WTC11 (cell line): ENCODE results near the gene SMC1B. TPM values are rescaled to one million over a fixed set of nuclear protein-coding genes. Genes with fewer than 3 reads are reported as not detected.
A peak's percentile ranks its signal among the peaks of the same experiment; 100 is the strongest.

ENCODE experiments used
- ATAC-seq: fragments of 200-7000 bp; cut with Tn5 transposase; 2 replicates; pipeline ENCODE4 v1.10.0; 2021; ENCODE audit warnings: mild to moderate bottlenecking, moderate library complexity
- CTCF ChIA-PET: fragments of 300-600 bp; sonication (Branson Sonifier 250); formaldehyde crosslinking; loops from one replicate; lab custom pipeline; 2021; ENCODE audit warnings: antibody characterized with exemption; lab: Charles Lee
- POLR2A ChIA-PET: fragments of 350-600 bp; sonication (Branson Sonifier 250); formaldehyde crosslinking; loops from one replicate; lab custom pipeline; 2021; ENCODE audit warnings: antibody characterized with exemption; lab: Charles Lee
- DNase-seq: peaks from one replicate; pipeline ENCODE4 v3.0.0; 2021; ENCODE audit warnings: low spot score
- H3K27ac Mint-ChIP-seq: 2 replicates; pipeline ENCODE4 v1.8.0; 2021; ENCODE audit warnings: mixed read lengths
- H3K27me3 Mint-ChIP-seq: 2 replicates; pipeline ENCODE4 v1.8.0; 2021; ENCODE audit warnings: low read depth, mild to moderate bottlenecking, moderate library complexity, mixed read lengths
- H3K36me3 Mint-ChIP-seq: 2 replicates; pipeline ENCODE4 v1.8.0; 2021; ENCODE audit warnings: mixed read lengths
- H3K4me1 Mint-ChIP-seq: 2 replicates; pipeline ENCODE4 v1.8.0; 2022; ENCODE audit warnings: mixed read lengths
- H3K4me3 Mint-ChIP-seq: 2 replicates; pipeline ENCODE4 v1.8.0; 2021; ENCODE audit warnings: mild to moderate bottlenecking, moderate library complexity, mixed read lengths
- H3K9me3 Mint-ChIP-seq: 2 replicates; pipeline ENCODE4 v1.8.0; 2021; ENCODE audit warnings: mixed read lengths
- CBFB ChIP-seq: sonication (generic); formaldehyde crosslinking; IDR thresholded peaks from 2 replicates; pipeline ENCODE4 v1.8.1; 2022; ENCODE audit warnings: mild to moderate bottlenecking, low read depth, missing genetic modification reagents
- ELF4 ChIP-seq: sonication (generic); formaldehyde crosslinking; IDR thresholded peaks from 2 replicates; pipeline ENCODE4 v1.8.1; 2022; ENCODE audit warnings: low read depth, mild to moderate bottlenecking, moderate library complexity, missing genetic modification reagents
- ETV6 ChIP-seq: sonication (generic); formaldehyde crosslinking; IDR thresholded peaks from 2 replicates; pipeline ENCODE4 v1.8.1; 2022; ENCODE audit warnings: mild to moderate bottlenecking, missing genetic modification reagents
- GABPB1 ChIP-seq: sonication (generic); formaldehyde crosslinking; IDR thresholded peaks from 2 replicates; pipeline ENCODE4 v1.8.1; 2023; ENCODE audit warnings: mild to moderate bottlenecking, missing genetic modification reagents
- TEAD4 ChIP-seq: sonication (generic); formaldehyde crosslinking; IDR thresholded peaks from 2 replicates; pipeline ENCODE4 v1.8.0; 2022; ENCODE audit warnings: mild to moderate bottlenecking, missing genetic modification reagents
- ZNF396 ChIP-seq: fragments of 250-450 bp; sonication (Bioruptor Pico); IDR thresholded peaks from 2 replicates; pipeline ENCODE4 v1.8.0; 2021; ENCODE audit warnings: mild to moderate bottlenecking, moderate library complexity, borderline replicate concordance
- total RNA-seq: library from RNA; stranded (reverse); gene quantifications from 3 replicates; pipeline ENCODE4 v1.2.3, GENCODE V29; 2021
- TF ChIP-seq, protein P1 (sequence below): sonication (generic); formaldehyde crosslinking; IDR thresholded peaks from 2 replicates; pipeline ENCODE4 v1.8.0; 2022; ENCODE audit warnings: mild to moderate bottlenecking, missing genetic modification reagents
- TF ChIP-seq, protein P2 (sequence below): sonication (generic); formaldehyde crosslinking; IDR thresholded peaks from 2 replicates; pipeline ENCODE4 v1.8.1; 2022; ENCODE audit warnings: mild to moderate bottlenecking, missing genetic modification reagents, moderate library complexity, borderline replicate concordance
- TF ChIP-seq, protein P3 (sequence below): sonication (generic); formaldehyde crosslinking; IDR thresholded peaks from 2 replicates; pipeline ENCODE4 v1.8.1; 2022; ENCODE audit warnings: low read depth, mild to moderate bottlenecking, moderate library complexity, missing genetic modification reagents, borderline replicate concordance
- TF ChIP-seq, protein P4 (sequence below): sonication (generic); formaldehyde crosslinking; IDR thresholded peaks from 2 replicates; pipeline ENCODE4 v1.8.1; 2023; ENCODE audit warnings: mild to moderate bottlenecking, missing genetic modification reagents, borderline replicate concordance
- TF ChIP-seq, protein P5 (sequence below): sonication (generic); formaldehyde crosslinking; IDR thresholded peaks from 2 replicates; pipeline ENCODE4 v1.8.0; 2023; ENCODE audit warnings: missing genetic modification reagents, mild to moderate bottlenecking, borderline replicate concordance

SMC1B gene
- total RNA-seq, 1 experiment from 2014 or later = 0.07 TPM

DNA sequence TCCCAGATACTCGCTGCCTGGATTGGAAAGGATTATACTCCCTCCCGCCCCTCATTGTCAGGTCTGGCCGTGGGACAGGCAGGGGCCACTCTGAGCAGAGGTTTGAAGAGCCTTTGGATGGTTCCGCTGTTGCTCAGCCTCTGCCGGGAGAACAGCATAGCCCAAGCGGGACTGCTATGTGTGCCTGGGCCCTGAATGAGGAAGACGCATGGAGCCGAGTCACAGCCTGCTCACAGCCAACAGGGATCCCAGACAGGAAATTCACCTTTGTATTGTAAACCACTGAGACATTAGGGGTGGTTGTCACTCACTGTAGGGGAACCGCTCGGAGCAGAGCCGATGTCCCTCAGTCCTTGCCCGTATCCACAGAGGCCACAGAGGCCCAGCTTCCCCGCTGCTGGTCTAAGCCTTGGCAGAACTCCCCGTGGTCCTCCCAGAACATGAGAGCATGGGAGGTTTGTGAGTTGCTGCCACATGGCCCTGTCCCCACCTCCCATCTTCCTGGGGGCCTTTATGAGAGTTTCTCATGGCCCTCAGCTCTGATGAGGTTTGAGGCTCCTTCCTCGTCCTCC, 114.4 kb downstream of the SMC1B start:
- no peak for DNase-seq
- TF ChIP-seq, protein P1, sequence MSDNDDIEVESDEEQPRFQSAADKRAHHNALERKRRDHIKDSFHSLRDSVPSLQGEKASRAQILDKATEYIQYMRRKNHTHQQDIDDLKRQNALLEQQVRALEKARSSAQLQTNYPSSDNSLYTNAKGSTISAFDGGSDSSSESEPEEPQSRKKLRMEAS = 0 out of 2 replicates have a peak, but pooled peaks have one; percentile 16
- no peak for TF ChIP-seq ETV6
- TF ChIP-seq, all 79 proteins: peak for 1
- no peaks in the 10 kb centered on the region for H3K9me3 Mint-ChIP-seq
- H3K4me1 Mint-ChIP-seq = peaks cover 15% of the 10 kb centered on the region
- peak; percentile 87 for ATAC-seq
- ChIA-PET CTCF (interaction anchor here (1.0 to 1.3 kb wide), 4 partner anchors 19 to 252 kb away, joined by 3 to 4 read pairs (median 3); no protein-coding TSS in a partner anchor), POLR2A (interaction anchor here (0.8 kb wide), 1 partner anchor 12 kb away, joined by 3 read pairs; no protein-coding TSS in a partner anchor)
- peak overlapping the region; percentile 18; the same call in 1 of the 2 replicates for H3K27ac Mint-ChIP-seq
- no peaks in the 10 kb centered on the region for H3K36me3 Mint-ChIP-seq
- no peaks in the 10 kb centered on the region for H3K27me3 Mint-ChIP-seq
- no peak overlapping the region for H3K4me3 Mint-ChIP-seq

DNA sequence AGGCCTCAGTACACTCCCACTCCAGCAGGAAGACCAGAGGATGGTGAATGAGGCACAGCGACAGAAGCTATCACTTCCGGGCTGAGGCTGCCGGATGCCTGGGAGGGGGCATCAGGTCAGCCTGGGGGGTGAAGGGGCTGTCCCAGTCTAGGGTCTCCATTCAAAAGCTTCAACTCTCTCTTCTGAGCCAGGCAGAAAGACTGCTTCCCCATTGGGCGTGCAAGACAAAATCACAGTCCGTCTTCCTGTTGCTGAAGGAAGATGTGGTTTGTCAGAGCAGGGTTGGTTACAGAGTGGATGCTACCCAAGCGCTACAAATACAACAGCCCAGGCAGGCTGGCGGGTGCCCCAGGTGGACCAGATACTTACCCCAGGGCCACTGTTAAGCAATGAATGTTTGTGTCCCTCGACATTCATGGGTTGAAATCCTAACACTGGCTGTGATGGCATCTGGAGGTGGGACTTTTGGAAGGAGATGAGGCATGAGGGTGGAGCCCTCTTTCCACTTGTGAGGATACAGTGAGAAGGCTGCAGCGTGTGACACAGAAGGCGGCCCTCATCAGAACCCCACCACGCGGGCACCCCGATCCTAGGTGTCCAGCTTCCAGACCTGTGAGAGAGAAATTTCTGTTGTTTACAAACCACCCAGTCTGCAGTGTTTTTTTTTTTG, 116.6 kb downstream of the SMC1B start:
- TF ChIP-seq, protein P2, sequence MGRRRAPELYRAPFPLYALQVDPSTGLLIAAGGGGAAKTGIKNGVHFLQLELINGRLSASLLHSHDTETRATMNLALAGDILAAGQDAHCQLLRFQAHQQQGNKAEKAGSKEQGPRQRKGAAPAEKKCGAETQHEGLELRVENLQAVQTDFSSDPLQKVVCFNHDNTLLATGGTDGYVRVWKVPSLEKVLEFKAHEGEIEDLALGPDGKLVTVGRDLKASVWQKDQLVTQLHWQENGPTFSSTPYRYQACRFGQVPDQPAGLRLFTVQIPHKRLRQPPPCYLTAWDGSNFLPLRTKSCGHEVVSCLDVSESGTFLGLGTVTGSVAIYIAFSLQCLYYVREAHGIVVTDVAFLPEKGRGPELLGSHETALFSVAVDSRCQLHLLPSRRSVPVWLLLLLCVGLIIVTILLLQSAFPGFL (CRISPR knock-in tag) = no peak
- TF ChIP-seq, protein P3, sequence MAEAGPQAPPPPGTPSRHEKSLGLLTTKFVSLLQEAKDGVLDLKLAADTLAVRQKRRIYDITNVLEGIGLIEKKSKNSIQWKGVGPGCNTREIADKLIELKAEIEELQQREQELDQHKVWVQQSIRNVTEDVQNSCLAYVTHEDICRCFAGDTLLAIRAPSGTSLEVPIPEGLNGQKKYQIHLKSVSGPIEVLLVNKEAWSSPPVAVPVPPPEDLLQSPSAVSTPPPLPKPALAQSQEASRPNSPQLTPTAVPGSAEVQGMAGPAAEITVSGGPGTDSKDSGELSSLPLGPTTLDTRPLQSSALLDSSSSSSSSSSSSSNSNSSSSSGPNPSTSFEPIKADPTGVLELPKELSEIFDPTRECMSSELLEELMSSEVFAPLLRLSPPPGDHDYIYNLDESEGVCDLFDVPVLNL (CRISPR knock-in tag) = no peak
- TF ChIP-seq ELF4 = no peak
- TF ChIP-seq ZNF396 (CRISPR knock-in tag) = no peak
- TF ChIP-seq TEAD4 (CRISPR knock-in tag) = no peak
- TF ChIP-seq, protein P4, sequence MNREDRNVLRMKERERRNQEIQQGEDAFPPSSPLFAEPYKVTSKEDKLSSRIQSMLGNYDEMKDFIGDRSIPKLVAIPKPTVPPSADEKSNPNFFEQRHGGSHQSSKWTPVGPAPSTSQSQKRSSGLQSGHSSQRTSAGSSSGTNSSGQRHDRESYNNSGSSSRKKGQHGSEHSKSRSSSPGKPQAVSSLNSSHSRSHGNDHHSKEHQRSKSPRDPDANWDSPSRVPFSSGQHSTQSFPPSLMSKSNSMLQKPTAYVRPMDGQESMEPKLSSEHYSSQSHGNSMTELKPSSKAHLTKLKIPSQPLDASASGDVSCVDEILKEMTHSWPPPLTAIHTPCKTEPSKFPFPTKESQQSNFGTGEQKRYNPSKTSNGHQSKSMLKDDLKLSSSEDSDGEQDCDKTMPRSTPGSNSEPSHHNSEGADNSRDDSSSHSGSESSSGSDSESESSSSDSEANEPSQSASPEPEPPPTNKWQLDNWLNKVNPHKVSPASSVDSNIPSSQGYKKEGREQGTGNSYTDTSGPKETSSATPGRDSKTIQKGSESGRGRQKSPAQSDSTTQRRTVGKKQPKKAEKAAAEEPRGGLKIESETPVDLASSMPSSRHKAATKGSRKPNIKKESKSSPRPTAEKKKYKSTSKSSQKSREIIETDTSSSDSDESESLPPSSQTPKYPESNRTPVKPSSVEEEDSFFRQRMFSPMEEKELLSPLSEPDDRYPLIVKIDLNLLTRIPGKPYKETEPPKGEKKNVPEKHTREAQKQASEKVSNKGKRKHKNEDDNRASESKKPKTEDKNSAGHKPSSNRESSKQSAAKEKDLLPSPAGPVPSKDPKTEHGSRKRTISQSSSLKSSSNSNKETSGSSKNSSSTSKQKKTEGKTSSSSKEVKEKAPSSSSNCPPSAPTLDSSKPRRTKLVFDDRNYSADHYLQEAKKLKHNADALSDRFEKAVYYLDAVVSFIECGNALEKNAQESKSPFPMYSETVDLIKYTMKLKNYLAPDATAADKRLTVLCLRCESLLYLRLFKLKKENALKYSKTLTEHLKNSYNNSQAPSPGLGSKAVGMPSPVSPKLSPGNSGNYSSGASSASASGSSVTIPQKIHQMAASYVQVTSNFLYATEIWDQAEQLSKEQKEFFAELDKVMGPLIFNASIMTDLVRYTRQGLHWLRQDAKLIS (CRISPR knock-in tag) = no peak
- TF ChIP-seq, protein P5, sequence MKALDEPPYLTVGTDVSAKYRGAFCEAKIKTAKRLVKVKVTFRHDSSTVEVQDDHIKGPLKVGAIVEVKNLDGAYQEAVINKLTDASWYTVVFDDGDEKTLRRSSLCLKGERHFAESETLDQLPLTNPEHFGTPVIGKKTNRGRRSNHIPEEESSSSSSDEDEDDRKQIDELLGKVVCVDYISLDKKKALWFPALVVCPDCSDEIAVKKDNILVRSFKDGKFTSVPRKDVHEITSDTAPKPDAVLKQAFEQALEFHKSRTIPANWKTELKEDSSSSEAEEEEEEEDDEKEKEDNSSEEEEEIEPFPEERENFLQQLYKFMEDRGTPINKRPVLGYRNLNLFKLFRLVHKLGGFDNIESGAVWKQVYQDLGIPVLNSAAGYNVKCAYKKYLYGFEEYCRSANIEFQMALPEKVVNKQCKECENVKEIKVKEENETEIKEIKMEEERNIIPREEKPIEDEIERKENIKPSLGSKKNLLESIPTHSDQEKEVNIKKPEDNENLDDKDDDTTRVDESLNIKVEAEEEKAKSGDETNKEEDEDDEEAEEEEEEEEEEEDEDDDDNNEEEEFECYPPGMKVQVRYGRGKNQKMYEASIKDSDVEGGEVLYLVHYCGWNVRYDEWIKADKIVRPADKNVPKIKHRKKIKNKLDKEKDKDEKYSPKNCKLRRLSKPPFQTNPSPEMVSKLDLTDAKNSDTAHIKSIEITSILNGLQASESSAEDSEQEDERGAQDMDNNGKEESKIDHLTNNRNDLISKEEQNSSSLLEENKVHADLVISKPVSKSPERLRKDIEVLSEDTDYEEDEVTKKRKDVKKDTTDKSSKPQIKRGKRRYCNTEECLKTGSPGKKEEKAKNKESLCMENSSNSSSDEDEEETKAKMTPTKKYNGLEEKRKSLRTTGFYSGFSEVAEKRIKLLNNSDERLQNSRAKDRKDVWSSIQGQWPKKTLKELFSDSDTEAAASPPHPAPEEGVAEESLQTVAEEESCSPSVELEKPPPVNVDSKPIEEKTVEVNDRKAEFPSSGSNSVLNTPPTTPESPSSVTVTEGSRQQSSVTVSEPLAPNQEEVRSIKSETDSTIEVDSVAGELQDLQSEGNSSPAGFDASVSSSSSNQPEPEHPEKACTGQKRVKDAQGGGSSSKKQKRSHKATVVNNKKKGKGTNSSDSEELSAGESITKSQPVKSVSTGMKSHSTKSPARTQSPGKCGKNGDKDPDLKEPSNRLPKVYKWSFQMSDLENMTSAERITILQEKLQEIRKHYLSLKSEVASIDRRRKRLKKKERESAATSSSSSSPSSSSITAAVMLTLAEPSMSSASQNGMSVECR = no peak
- no peak for TF ChIP-seq GABPB1 (CRISPR knock-in tag)
- no peak for TF ChIP-seq CBFB (CRISPR knock-in tag)
- Mint-ChIP-seq H3K27ac (no peak overlapping the region), H3K4me3 (no peak overlapping the region), H3K4me1 (peaks cover 15% of the 10 kb centered on the region), H3K27me3 (no peaks in the 10 kb centered on the region; the same call in 1 of the 2 replicates), H3K9me3 (no peaks in the 10 kb centered on the region), H3K36me3 (no peaks in the 10 kb centered on the region)
- ChIA-PET POLR2A (no interaction called here), CTCF (no interaction called here)
- DNase-seq = no peak
- ATAC-seq = no peak
